Measurements from ENCODE around the gene CRADD.

GRCh38 chr12:93786656-93787397, 109.7 kb downstream of the CRADD start:
- no peak for TF ChIP-seq CTCF (IDR thresholded peaks at IDR 0.05)
- no peak for TF ChIP-seq POLR2A (IDR thresholded peaks at IDR 0.05)

Data from thyroid gland (tissue), 4 donors.